ENCODE results near the gene DYNC2LI1.

GRCh38 chr2:43852196-43852730 is 78.4 kb downstream of the DYNC2LI1 start:
- TF ChIP-seq CTCF (IDR thresholded peaks at IDR 0.05), result no peak
- no peak for TF ChIP-seq POLR2A (IDR thresholded peaks at IDR 0.05)
- no peak for TF ChIP-seq EP300 (IDR thresholded peaks at IDR 0.05)
- no peak for TF ChIP-seq POLR2AphosphoS5 (IDR thresholded peaks at IDR 0.05)
